H9 (cell line): ENCODE results near the gene MAGI3. TPM values are rescaled to one million over a fixed set of nuclear protein-coding genes. Genes with fewer than 3 reads are reported as not detected.

Experiments
- DNase-seq: peaks from one replicate; pipeline ENCODE4 v3.0.0-alpha.2; 2017
- H2AFZ ChIP-seq: one replicate; pipeline ENCODE4 v1.6.1; 2013; ENCODE audit warnings: mild to moderate bottlenecking, low read length, control low read depth, moderate library complexity
- H2AK5ac ChIP-seq: 2 replicates; pipeline ENCODE4 v1.6.1; 2013; ENCODE audit warnings: low read length, control low read depth, mixed read lengths; ENCODE audit not compliant: insufficient read length
- H2BK120ac ChIP-seq: one replicate; pipeline ENCODE4 v1.6.1; 2013; ENCODE audit warnings: low read depth, mild to moderate bottlenecking, low read length, control low read depth, inconsistent platforms; ENCODE audit not compliant: poor library complexity, severe bottlenecking
- H2BK12ac ChIP-seq: 2 replicates; pipeline ENCODE4 v1.6.1; 2013; ENCODE audit warnings: low read length, control low read depth, mixed read lengths, low read depth; ENCODE audit not compliant: insufficient read length
- H2BK15ac ChIP-seq: 2 replicates; pipeline ENCODE4 v1.6.1; 2013; ENCODE audit warnings: low read depth, low read length, control low read depth
- H2BK20ac ChIP-seq: one replicate; pipeline ENCODE4 v1.6.1; 2013; ENCODE audit warnings: low read depth, mild to moderate bottlenecking, low read length, control low read depth, inconsistent platforms; ENCODE audit not compliant: poor library complexity, severe bottlenecking
- H2BK5ac ChIP-seq: 2 replicates; pipeline ENCODE4 v1.6.1; 2013; ENCODE audit warnings: low read length, control low read depth, mixed read lengths; ENCODE audit not compliant: insufficient read length
- H3K14ac ChIP-seq: 2 replicates; pipeline ENCODE4 v1.6.1; 2013; ENCODE audit warnings: low read length, control low read depth; ENCODE audit not compliant: insufficient read depth
- H3K18ac ChIP-seq: 2 replicates; pipeline ENCODE4 v1.6.1; 2013; ENCODE audit warnings: low read depth, mild to moderate bottlenecking, mixed read lengths, low read length, control low read depth; ENCODE audit not compliant: insufficient read length
- H3K23ac ChIP-seq: 2 replicates; pipeline ENCODE4 v1.6.1; 2013; ENCODE audit warnings: low read length, control low read depth, mixed read lengths, low read depth; ENCODE audit not compliant: insufficient read length
- H3K23me2 ChIP-seq: 2 replicates; pipeline ENCODE4 v1.6.1; 2013; ENCODE audit warnings: low read depth, mild to moderate bottlenecking, mixed read lengths, low read length, control low read depth; ENCODE audit not compliant: insufficient read length, poor library complexity, severe bottlenecking
- H3K27ac ChIP-seq: 2 replicates; pipeline ENCODE4 v1.5.1; 2013; ENCODE audit warnings: low read length, control low read depth, mixed read lengths, low read depth; ENCODE audit not compliant: insufficient read length
- H3K27me3 ChIP-seq: 2 replicates; pipeline ENCODE4 v1.6.1; 2013; ENCODE audit warnings: low read length, control low read depth, inconsistent platforms; ENCODE audit not compliant: insufficient read depth
- H3K4ac ChIP-seq: 2 replicates; pipeline ENCODE4 v1.6.1; 2013; ENCODE audit warnings: low read depth, mild to moderate bottlenecking, control low read depth, inconsistent platforms, low read length, moderate library complexity
- H3K4me1 ChIP-seq: 2 replicates; pipeline ENCODE4 v1.6.1; 2013; ENCODE audit warnings: low read length, control low read depth, inconsistent platforms; ENCODE audit not compliant: insufficient read depth
- H3K4me2 ChIP-seq: 2 replicates; pipeline ENCODE4 v1.6.1; 2013; ENCODE audit warnings: low read length, control low read depth, mixed read lengths; ENCODE audit not compliant: insufficient read length, insufficient read depth
- H3K56ac ChIP-seq: 2 replicates; pipeline ENCODE4 v1.6.1; 2013; ENCODE audit warnings: low read depth, mild to moderate bottlenecking, mixed read lengths, low read length, control low read depth; ENCODE audit not compliant: insufficient read length
- H3K79me1 ChIP-seq: 2 replicates; pipeline ENCODE4 v1.6.1; 2013; ENCODE audit warnings: low read depth, mild to moderate bottlenecking, moderate library complexity, low read length, control low read depth, inconsistent platforms; ENCODE audit not compliant: insufficient read depth, poor library complexity, severe bottlenecking
- H3K79me2 ChIP-seq: 2 replicates; pipeline ENCODE4 v1.6.1; 2013; ENCODE audit warnings: low read length, control low read depth, inconsistent platforms; ENCODE audit not compliant: insufficient read depth
- H3K9ac ChIP-seq: 2 replicates; pipeline ENCODE4 v1.6.1; 2013; ENCODE audit warnings: low read length, control low read depth, mixed read lengths; ENCODE audit not compliant: insufficient read length; ENCODE audit errors: extremely low read depth
- H3K9me3 ChIP-seq: one replicate; pipeline ENCODE4 v1.6.1; 2013; ENCODE audit warnings: low read depth, low read length, inconsistent platforms; ENCODE audit not compliant: control insufficient read depth
- H3T11ph ChIP-seq: one replicate; pipeline ENCODE4 v1.6.1; 2013; ENCODE audit warnings: mild to moderate bottlenecking, low read length, control low read depth, inconsistent platforms
- H4K20me1 ChIP-seq: one replicate; pipeline ENCODE4 v1.6.1; 2013; ENCODE audit not compliant: control insufficient read depth, insufficient read length, insufficient read depth
- H4K5ac ChIP-seq: 2 replicates; pipeline ENCODE4 v1.6.1; 2013; ENCODE audit warnings: low read depth, mild to moderate bottlenecking, mixed read lengths, low read length, control low read depth; ENCODE audit not compliant: insufficient read length
- H4K8ac ChIP-seq: replicated peaks from 2 replicates; pipeline ENCODE4 v1.6.1; 2013; ENCODE audit warnings: low read length, control low read depth, mixed read lengths, low read depth; ENCODE audit not compliant: insufficient read length
- H4K91ac ChIP-seq: 2 replicates; pipeline ENCODE4 v1.6.1; 2013; ENCODE audit warnings: low read depth, mild to moderate bottlenecking, moderate library complexity, mixed read lengths, low read length, control low read depth; ENCODE audit not compliant: insufficient read length
- H3K27ac Mint-ChIP-seq, 3 experiments: 2 replicates in 2 of 3; 3 replicates in 1 of 3; pipeline ENCODE4 v1.8.0; 2020 to 2021; ENCODE audit warnings: mixed read lengths in 3 of 3, mild to moderate bottlenecking in 1 of 3, moderate library complexity in 1 of 3
- H3K27me3 Mint-ChIP-seq: 2 replicates; pipeline ENCODE4 v1.8.0; 2021; ENCODE audit warnings: low read depth, mild to moderate bottlenecking, moderate library complexity, mixed read lengths
- H3K36me3 Mint-ChIP-seq, 3 experiments: 2 replicates in 2 of 3; 3 replicates in 1 of 3; pipeline ENCODE4 v1.8.0; 2020 to 2021; ENCODE audit warnings: low read depth in 3 of 3, mixed read lengths in 3 of 3; ENCODE audit not compliant: insufficient read depth in 1 of 3
- H3K4me1 Mint-ChIP-seq, 2 experiments: 2 replicates each; pipeline ENCODE4 v1.8.0; 2020; ENCODE audit warnings: mixed read lengths in 2 of 2
- H3K4me3 Mint-ChIP-seq, 2 experiments: 2 replicates in 1 of 2; 3 replicates in 1 of 2; pipeline ENCODE4 v1.8.0; 2020 to 2021; ENCODE audit warnings: mild to moderate bottlenecking in 2 of 2, mixed read lengths in 2 of 2, moderate library complexity in 1 of 2
- H3K9me3 Mint-ChIP-seq, 2 experiments: 2 replicates in 1 of 2; 3 replicates in 1 of 2; pipeline ENCODE4 v1.8.0; 2020; ENCODE audit warnings: mild to moderate bottlenecking in 2 of 2, mixed read lengths in 2 of 2, moderate library complexity in 1 of 2
- WGBS: extraction: QIAGEN DNeasy Blood & Tissue Kit; methylation state at CpG from one replicate; pipeline ENCODE4 v1.1.7; 2013; ENCODE audit warnings: missing lambda C conversion rate, low lambda C conversion rate, mixed read lengths; ENCODE audit not compliant: insufficient read length; ENCODE audit errors: extremely low coverage; 5-methylcytosine and 5-hydroxymethylcytosine counted together
- total RNA-seq: library from RNA; stranded (reverse); gene quantifications from 2 replicates; pipeline ENCODE4 v1.2.1, GENCODE V29; 2021
- TF ChIP-seq, protein P1 (sequence below): fragments of 200-600 bp; sonication (generic); conservative IDR thresholded peaks from 3 replicates; pipeline ENCODE4 v1.8.0; 2021; ENCODE audit warnings: antibody characterized with exemption, mild to moderate bottlenecking

Gene MAGI3
- total RNA-seq, 1 experiment from 2014 or later: 8.2 TPM

DNA sequence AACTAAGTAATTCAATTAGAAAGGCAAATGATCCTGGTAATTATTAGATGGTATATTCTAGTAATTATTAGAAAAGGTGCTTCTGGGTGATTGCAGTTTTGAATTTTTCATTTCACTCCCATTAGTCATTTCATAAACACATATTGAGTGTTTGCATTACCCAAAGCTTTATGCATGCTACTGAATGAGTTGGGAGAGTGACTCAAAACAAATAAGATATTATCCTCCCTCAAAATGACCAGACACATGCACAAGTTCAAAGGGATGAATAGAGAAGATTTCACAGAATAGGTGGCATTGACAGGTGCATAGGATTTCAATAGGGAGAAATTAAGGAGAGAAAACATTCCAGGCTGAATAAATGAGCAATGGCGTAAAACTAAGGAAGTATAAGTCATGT, 284.3 kb downstream of the MAGI3 start:
- H3T11ph ChIP-seq: no peak overlapping the region
- H2BK15ac ChIP-seq: no peak overlapping the region
- H2AFZ ChIP-seq: no peak overlapping the region
- no peak overlapping the region for H4K5ac ChIP-seq
- no peaks in the 10 kb centered on the region for H3K27me3 ChIP-seq
- no peak overlapping the region for H3K4me2 ChIP-seq
- H3K9me3 Mint-ChIP-seq: no peaks in the 10 kb centered on the region
- TF ChIP-seq, protein P1, sequence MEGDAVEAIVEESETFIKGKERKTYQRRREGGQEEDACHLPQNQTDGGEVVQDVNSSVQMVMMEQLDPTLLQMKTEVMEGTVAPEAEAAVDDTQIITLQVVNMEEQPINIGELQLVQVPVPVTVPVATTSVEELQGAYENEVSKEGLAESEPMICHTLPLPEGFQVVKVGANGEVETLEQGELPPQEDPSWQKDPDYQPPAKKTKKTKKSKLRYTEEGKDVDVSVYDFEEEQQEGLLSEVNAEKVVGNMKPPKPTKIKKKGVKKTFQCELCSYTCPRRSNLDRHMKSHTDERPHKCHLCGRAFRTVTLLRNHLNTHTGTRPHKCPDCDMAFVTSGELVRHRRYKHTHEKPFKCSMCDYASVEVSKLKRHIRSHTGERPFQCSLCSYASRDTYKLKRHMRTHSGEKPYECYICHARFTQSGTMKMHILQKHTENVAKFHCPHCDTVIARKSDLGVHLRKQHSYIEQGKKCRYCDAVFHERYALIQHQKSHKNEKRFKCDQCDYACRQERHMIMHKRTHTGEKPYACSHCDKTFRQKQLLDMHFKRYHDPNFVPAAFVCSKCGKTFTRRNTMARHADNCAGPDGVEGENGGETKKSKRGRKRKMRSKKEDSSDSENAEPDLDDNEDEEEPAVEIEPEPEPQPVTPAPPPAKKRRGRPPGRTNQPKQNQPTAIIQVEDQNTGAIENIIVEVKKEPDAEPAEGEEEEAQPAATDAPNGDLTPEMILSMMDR: no peak
- no peak overlapping the region for H2BK20ac ChIP-seq
- no CpG with 5 or more reads among the region's 1 CpG for WGBS
- no peak overlapping the region for H3K27ac ChIP-seq
- H3K18ac ChIP-seq: no peak overlapping the region
- H3K79me2 ChIP-seq: no peaks in the 10 kb centered on the region
- no peak overlapping the region for H4K8ac ChIP-seq
- no peak overlapping the region for H3K56ac ChIP-seq
- no peak overlapping the region for H3K14ac ChIP-seq
- no peaks in the 10 kb centered on the region for H3K23me2 ChIP-seq
- no peaks in the 10 kb centered on the region for H3K4me1 ChIP-seq
- DNase-seq: no peak
- no peak overlapping the region for H3K27ac Mint-ChIP-seq
- H2BK5ac ChIP-seq: no peak overlapping the region
- H2BK12ac ChIP-seq: no peak overlapping the region
- H3K4ac ChIP-seq: no peak overlapping the region
- no peak overlapping the region for H2BK120ac ChIP-seq
- no peak overlapping the region for H3K4me3 Mint-ChIP-seq
- no peak overlapping the region for H3K23ac ChIP-seq
- no peaks in the 10 kb centered on the region for H4K20me1 ChIP-seq
- H3K4me1 Mint-ChIP-seq: no peaks in the 10 kb centered on the region
- H2AK5ac ChIP-seq: no peak overlapping the region
- no peaks in the 10 kb centered on the region for H3K36me3 Mint-ChIP-seq
- no peaks in the 10 kb centered on the region for H3K27me3 Mint-ChIP-seq
- no peak overlapping the region for H4K91ac ChIP-seq
- no peaks in the 10 kb centered on the region for H3K79me1 ChIP-seq
- no peaks in the 10 kb centered on the region for H3K9me3 ChIP-seq
- no peak overlapping the region for H3K9ac ChIP-seq
